ENCODE results near the gene LENG1. TPM values are rescaled to one million over a fixed set of nuclear protein-coding genes. Genes with fewer than 3 reads are reported as not detected.

Gene LENG1
- total and polyA plus RNA-seq, 9 of the 15 experiments (the other 6 are each of a cell fraction or from before 2014, with no cell fraction given): 0.30 to 10.5 (median 4.7) TPM

DNA sequence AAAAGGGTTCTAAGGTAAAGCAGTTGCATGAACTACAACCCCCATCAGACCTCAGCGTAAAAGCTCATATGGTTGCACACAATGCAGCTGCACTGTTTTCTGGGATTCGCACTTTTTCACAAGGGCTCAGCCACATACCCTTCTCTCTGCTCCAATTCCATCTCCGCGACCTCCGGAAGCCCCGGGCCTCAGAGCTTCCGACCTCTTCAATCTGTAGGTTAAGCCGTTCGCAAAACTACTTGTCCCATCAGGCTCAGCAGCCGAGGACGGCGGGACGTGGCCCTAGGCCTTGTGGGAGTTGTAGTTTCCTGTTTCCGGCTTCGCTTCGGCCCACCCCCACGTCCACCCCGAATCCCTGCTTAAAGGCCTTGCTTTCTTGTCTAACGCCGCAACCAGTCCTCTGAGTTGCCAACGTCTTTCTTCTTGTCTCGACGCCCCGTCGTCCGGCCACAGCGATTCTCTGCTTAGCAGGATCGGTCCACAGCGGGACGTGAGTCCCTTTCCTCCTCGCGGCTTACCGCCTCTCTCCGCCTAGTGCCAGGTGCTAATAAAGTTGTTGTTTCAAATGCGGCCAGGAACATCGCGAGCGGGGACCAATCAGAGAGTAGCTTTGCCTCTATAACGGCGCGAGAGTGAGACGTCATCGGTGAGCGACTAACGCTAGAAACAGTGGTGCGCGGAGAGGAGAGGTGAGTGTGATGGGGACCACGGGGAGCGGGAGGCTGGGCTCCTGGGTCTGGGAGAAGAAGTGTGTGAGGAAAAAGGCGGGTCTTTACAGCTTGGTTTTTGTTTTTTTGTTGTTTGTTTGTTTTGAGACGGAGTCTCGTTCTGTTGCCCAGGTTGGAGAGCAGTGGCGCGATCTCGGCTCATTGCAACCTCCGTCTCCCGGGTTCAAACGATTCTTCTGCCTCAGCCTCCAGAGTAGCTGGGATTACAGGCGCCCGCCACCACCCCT, 44.1 kb downstream of the LENG1 start, which contains the start of the genes PRPF31 and TFPT (continued):
- TF ChIP-seq, protein P1, sequence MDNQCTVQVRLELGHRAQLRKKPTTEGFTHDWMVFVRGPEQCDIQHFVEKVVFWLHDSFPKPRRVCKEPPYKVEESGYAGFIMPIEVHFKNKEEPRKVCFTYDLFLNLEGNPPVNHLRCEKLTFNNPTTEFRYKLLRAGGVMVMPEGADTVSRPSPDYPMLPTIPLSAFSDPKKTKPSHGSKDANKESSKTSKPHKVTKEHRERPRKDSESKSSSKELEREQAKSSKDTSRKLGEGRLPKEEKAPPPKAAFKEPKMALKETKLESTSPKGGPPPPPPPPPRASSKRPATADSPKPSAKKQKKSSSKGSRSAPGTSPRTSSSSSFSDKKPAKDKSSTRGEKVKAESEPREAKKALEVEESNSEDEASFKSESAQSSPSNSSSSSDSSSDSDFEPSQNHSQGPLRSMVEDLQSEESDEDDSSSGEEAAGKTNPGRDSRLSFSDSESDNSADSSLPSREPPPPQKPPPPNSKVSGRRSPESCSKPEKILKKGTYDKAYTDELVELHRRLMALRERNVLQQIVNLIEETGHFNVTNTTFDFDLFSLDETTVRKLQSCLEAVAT (IDR thresholded peaks at IDR 0.05): peak; percentile 42 to 99; a peak in 3 of 4 replicates
- no peak for TF ChIP-seq ZNF224 (CRISPR knock-in tag; IDR thresholded peaks at IDR 0.05)
- TF ChIP-seq, protein P2, sequence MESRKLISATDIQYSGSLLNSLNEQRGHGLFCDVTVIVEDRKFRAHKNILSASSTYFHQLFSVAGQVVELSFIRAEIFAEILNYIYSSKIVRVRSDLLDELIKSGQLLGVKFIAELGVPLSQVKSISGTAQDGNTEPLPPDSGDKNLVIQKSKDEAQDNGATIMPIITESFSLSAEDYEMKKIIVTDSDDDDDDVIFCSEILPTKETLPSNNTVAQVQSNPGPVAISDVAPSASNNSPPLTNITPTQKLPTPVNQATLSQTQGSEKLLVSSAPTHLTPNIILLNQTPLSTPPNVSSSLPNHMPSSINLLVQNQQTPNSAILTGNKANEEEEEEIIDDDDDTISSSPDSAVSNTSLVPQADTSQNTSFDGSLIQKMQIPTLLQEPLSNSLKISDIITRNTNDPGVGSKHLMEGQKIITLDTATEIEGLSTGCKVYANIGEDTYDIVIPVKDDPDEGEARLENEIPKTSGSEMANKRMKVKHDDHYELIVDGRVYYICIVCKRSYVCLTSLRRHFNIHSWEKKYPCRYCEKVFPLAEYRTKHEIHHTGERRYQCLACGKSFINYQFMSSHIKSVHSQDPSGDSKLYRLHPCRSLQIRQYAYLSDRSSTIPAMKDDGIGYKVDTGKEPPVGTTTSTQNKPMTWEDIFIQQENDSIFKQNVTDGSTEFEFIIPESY (CRISPR knock-in tag; IDR thresholded peaks at IDR 0.05): peak; percentile 29; the same call in 1 of the 2 replicates
- peak; percentile 49; the same call in 1 of the 2 replicates for TF ChIP-seq BHLHE40 (IDR thresholded peaks at IDR 0.05; ENCODE audit: low read length)
- no peak; the same call in 1 of the 2 replicates for TF ChIP-seq ZKSCAN8 (CRISPR knock-in tag; IDR thresholded peaks at IDR 0.05)
- TF ChIP-seq, protein P3, sequence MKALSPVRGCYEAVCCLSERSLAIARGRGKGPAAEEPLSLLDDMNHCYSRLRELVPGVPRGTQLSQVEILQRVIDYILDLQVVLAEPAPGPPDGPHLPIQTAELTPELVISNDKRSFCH (CRISPR knock-in tag; IDR thresholded peaks at IDR 0.05): no peak
- TF ChIP-seq, protein P3 (tag; IDR thresholded peaks at IDR 0.05): peak; percentile 92; the same call in 1 of the 2 replicates
- peak; percentile 83 for TF ChIP-seq XRCC5 (IDR thresholded peaks at IDR 0.05; ENCODE audit: low read depth, low read length)
- peak; percentile 60; the same call in 1 of the 2 replicates for TF ChIP-seq ZNF134 (CRISPR knock-in tag; conservative IDR thresholded peaks at IDR 0.05)
- peak; percentile 88 for TF ChIP-seq TBP (optimal IDR thresholded peaks at IDR 0.05; ENCODE audit: low read depth, low read length)
- TF ChIP-seq, protein P4, sequence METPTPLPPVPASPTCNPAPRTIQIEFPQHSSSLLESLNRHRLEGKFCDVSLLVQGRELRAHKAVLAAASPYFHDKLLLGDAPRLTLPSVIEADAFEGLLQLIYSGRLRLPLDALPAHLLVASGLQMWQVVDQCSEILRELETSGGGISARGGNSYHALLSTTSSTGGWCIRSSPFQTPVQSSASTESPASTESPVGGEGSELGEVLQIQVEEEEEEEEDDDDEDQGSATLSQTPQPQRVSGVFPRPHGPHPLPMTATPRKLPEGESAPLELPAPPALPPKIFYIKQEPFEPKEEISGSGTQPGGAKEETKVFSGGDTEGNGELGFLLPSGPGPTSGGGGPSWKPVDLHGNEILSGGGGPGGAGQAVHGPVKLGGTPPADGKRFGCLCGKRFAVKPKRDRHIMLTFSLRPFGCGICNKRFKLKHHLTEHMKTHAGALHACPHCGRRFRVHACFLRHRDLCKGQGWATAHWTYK (CRISPR knock-in tag; IDR thresholded peaks at IDR 0.05): peak; percentile 51
- no peak for TF ChIP-seq STAG1 (CRISPR knock-in tag; IDR thresholded peaks at IDR 0.05; ENCODE audit: borderline replicate concordance)
- TF ChIP-seq CEBPG (CRISPR knock-in tag; IDR thresholded peaks at IDR 0.05): no peak
- TF ChIP-seq CEBPG (tag; conservative IDR thresholded peaks at IDR 0.05 in 1 of 2, IDR thresholded peaks at IDR 0.05 in 1 of 2): no peak
- TF ChIP-seq, protein P5, sequence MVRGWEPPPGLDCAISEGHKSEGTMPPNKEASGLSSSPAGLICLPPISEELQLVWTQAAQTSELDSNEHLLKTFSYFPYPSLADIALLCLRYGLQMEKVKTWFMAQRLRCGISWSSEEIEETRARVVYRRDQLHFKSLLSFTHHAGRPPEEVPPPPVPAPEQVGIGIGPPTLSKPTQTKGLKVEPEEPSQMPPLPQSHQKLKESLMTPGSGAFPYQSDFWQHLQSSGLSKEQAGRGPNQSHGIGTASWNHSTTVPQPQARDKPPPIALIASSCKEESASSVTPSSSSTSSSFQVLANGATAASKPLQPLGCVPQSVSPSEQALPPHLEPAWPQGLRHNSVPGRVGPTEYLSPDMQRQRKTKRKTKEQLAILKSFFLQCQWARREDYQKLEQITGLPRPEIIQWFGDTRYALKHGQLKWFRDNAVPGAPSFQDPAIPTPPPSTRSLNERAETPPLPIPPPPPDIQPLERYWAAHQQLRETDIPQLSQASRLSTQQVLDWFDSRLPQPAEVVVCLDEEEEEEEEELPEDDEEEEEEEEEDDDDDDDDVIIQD (CRISPR knock-in tag; IDR thresholded peaks at IDR 0.05): no peak
- TF ChIP-seq KLF10 (CRISPR knock-in tag; IDR thresholded peaks at IDR 0.05): no peak
- TF ChIP-seq, protein P6, sequence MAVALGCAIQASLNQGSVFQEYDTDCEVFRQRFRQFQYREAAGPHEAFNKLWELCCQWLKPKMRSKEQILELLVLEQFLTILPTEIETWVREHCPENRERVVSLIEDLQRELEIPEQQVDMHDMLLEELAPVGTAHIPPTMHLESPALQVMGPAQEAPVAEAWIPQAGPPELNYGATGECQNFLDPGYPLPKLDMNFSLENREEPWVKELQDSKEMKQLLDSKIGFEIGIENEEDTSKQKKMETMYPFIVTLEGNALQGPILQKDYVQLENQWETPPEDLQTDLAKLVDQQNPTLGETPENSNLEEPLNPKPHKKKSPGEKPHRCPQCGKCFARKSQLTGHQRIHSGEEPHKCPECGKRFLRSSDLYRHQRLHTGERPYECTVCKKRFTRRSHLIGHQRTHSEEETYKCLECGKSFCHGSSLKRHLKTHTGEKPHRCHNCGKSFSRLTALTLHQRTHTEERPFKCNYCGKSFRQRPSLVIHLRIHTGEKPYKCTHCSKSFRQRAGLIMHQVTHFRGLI (CRISPR knock-in tag; IDR thresholded peaks at IDR 0.05): no peak
- TF ChIP-seq MTA1 (IDR thresholded peaks at IDR 0.05; ENCODE audit: borderline replicate concordance): peak; percentile 100

Data from K562 (cell line).